Measurements from ENCODE around the gene BTBD6. TPM values are rescaled to one million over a fixed set of nuclear protein-coding genes. Genes with fewer than 3 reads are reported as not detected.

Gene BTBD6
- total and polyA plus RNA-seq, 2 donors from 2014 or later, result 33.3 to 38.9 TPM

- H3K9me3 ChIP-seq (ENCODE audit: control insufficient read depth in 2 of 3, insufficient read depth in 1 of 3, low read length in 3 of 3), result no peaks in the 10 kb centered on the region
- intact Hi-C loops (cut with DNase I), result no loop called here
- DNase-seq, result peak in 1 of 5 donors; percentile 57
Observed at GRCh38 chr14:105227346-105227745, 21.0 kb upstream of the BTBD6 start.

GRCh38 chr14:105228562-105228961 lies 19.8 kb upstream of the BTBD6 start:
- DNase-seq (peak in 2 of 5 donors; percentile 39 to 59), FAIRE-seq (no peak)
- Histone ChIP-seq H3K36me3 (ENCODE audit: control insufficient read depth in 2 of 3, insufficient read depth in 3 of 3, low read length in 3 of 3) (peaks cover 0 to 6% (median 0%) of the 10 kb centered on the region in 3 donors), H3K4me3 (ENCODE audit: low read length in 3 of 3) (no peak overlapping the region), H3K4me1 (ENCODE audit: control insufficient read depth in 2 of 3, insufficient read depth in 2 of 3, low read depth in 1 of 3, low read length in 3 of 3) (peaks cover 0 to 5% (median 3%) of the 10 kb centered on the region in 3 donors), H3K9me3 (ENCODE audit: control insufficient read depth in 2 of 3, insufficient read depth in 1 of 3, low read length in 3 of 3) (no peaks in the 10 kb centered on the region), H3K27ac (ENCODE audit: low read depth in 2 of 2, low read length in 2 of 2) (no peak overlapping the region), H3K9ac (ENCODE audit: low read length in 3 of 3) (no peak overlapping the region), H3K27me3 (ENCODE audit: control insufficient read depth, insufficient read depth, low read length) (no peaks in the 10 kb centered on the region)
- TF ChIP-seq CTCF (IDR thresholded peaks at IDR 0.05; ENCODE audit: borderline replicate concordance, extremely low read depth, insufficient read depth), result no peak
- intact Hi-C loops (cut with DNase I), result no loop called here

More at GRCh38 chr14:105227346-105227745, 21.0 kb upstream of the BTBD6 start:
- H3K4me1 ChIP-seq (ENCODE audit: control insufficient read depth in 2 of 3, insufficient read depth in 2 of 3, low read depth in 1 of 3, low read length in 3 of 3), result peaks cover 0 to 7% (median 5%) of the 10 kb centered on the region in 3 donors
- no peak overlapping the region for H3K4me3 ChIP-seq (ENCODE audit: low read length in 3 of 3)
- H3K9ac ChIP-seq (ENCODE audit: low read length in 3 of 3), result no peak overlapping the region
- peaks cover 0 to 6% (median 0%) of the 10 kb centered on the region in 3 donors for H3K36me3 ChIP-seq (ENCODE audit: control insufficient read depth in 2 of 3, insufficient read depth in 3 of 3, low read length in 3 of 3)
- TF ChIP-seq CTCF (IDR thresholded peaks at IDR 0.05; ENCODE audit: borderline replicate concordance, extremely low read depth, insufficient read depth), result no peak
- FAIRE-seq, result no peak
- no peaks in the 10 kb centered on the region for H3K27me3 ChIP-seq (ENCODE audit: control insufficient read depth, insufficient read depth, low read length)
- H3K27ac ChIP-seq (ENCODE audit: low read depth in 2 of 2, low read length in 2 of 2), result no peak overlapping the region

- FAIRE-seq (no peak), DNase-seq (peak in 1 of 5 donors; percentile 55)
- H3K36me3 ChIP-seq (ENCODE audit: control insufficient read depth in 2 of 3, insufficient read depth in 3 of 3, low read length in 3 of 3), result peaks cover 0 to 6% (median 0%) of the 10 kb centered on the region in 3 donors
- no peak overlapping the region for H3K4me3 ChIP-seq (ENCODE audit: low read length in 3 of 3)
- H3K9ac ChIP-seq (ENCODE audit: low read length in 3 of 3), result no peak overlapping the region
- H3K27me3 ChIP-seq (ENCODE audit: control insufficient read depth, insufficient read depth, low read length), result no peaks in the 10 kb centered on the region
- H3K27ac ChIP-seq (ENCODE audit: low read depth in 2 of 2, low read length in 2 of 2), result no peak overlapping the region
- no peak for TF ChIP-seq CTCF (IDR thresholded peaks at IDR 0.05; ENCODE audit: borderline replicate concordance, extremely low read depth, insufficient read depth)
- intact Hi-C loops (cut with DNase I), result no loop called here
- H3K4me1 ChIP-seq (ENCODE audit: control insufficient read depth in 2 of 3, insufficient read depth in 2 of 3, low read depth in 1 of 3, low read length in 3 of 3), result peaks cover 0 to 5% (median under 1%) of the 10 kb centered on the region in 3 donors
- H3K9me3 ChIP-seq (ENCODE audit: control insufficient read depth in 2 of 3, insufficient read depth in 1 of 3, low read length in 3 of 3), result no peaks in the 10 kb centered on the region
Observed at GRCh38 chr14:105229099-105229655, 19.2 kb upstream of the BTBD6 start.

Data from kidney (tissue), 14 donors.